ENCODE data around the gene HPS5.
A peak's percentile ranks its signal among the peaks of the same experiment; 100 is the strongest.

HPS5 gene

GRCh38 chr11:18319914-18320313, 2.0 kb downstream of the HPS5 start:
- no peak for DNase-seq

GRCh38 chr11:18317551-18317950, 4.4 kb downstream of the HPS5 start:
- DNase-seq, result no peak

- DNase-seq, result no peak
Observed at GRCh38 chr11:18315893-18316292, 6.0 kb downstream of the HPS5 start.

GRCh38 chr11:18314784-18315523, 7.0 kb downstream of the HPS5 start:
- DNase-seq, result no peak

GRCh38 chr11:18313965-18314763, 7.8 kb downstream of the HPS5 start:
- DNase-seq, result no peak

- no peak for DNase-seq
Observed at GRCh38 chr11:18312663-18313420, 9.1 kb downstream of the HPS5 start.

- DNase-seq, result no peak
Observed at GRCh38 chr11:18312012-18312411, 9.9 kb downstream of the HPS5 start.

GRCh38 chr11:18310800-18311340, 11.1 kb downstream of the HPS5 start:
- DNase-seq, result no peak

- no peak for DNase-seq
Observed at GRCh38 chr11:18309691-18310090, 12.2 kb downstream of the HPS5 start.

GRCh38 chr11:18308242-18308641, 13.7 kb downstream of the HPS5 start:
- no peak for DNase-seq

- DNase-seq, result no peak
Observed at GRCh38 chr11:18307461-18308139, 14.3 kb downstream of the HPS5 start.

GRCh38 chr11:18304745-18305144, 17.2 kb downstream of the HPS5 start:
- no peak for DNase-seq

GRCh38 chr11:18299721-18300120, 22.2 kb downstream of the HPS5 start:
- no peak for DNase-seq

GRCh38 chr11:18295316-18295715, 26.6 kb downstream of the HPS5 start:
- no peak for DNase-seq

GRCh38 chr11:18294862-18295261, 27.1 kb downstream of the HPS5 start:
- DNase-seq, result no peak

GRCh38 chr11:18288911-18289310, 33.0 kb downstream of the HPS5 start:
- no peak for DNase-seq

GRCh38 chr11:18285841-18286240, 36.1 kb downstream of the HPS5 start:
- DNase-seq, result no peak

- DNase-seq, result no peak
Observed at GRCh38 chr11:18282626-18283025, 39.3 kb downstream of the HPS5 start.

GRCh38 chr11:18280438-18281045, 41.4 kb downstream of the HPS5 start:
- DNase-seq, result peak; percentile 14

- no peak for DNase-seq
Observed at GRCh38 chr11:18277565-18278271, 44.2 kb downstream of the HPS5 start.

- no peak for DNase-seq
Observed at GRCh38 chr11:18271206-18271605, 50.7 kb downstream of the HPS5 start.

- DNase-seq, result no peak
Observed at GRCh38 chr11:18270102-18270501, 51.8 kb downstream of the HPS5 start.

Data from CD4-positive, alpha-beta T cell treated with Interleukin-17A for 1 hour (primary cell).